ENCODE measurements around the gene UBE2V1.

The UBE2V1 gene

GRCh38 chr20:50100552-50100951, 12.4 kb downstream of the UBE2V1 start:
- H3K4me3 ChIP-seq (ENCODE audit: low read length), result no peak overlapping the region
- TF ChIP-seq ZNF274 (IDR thresholded peaks at IDR 0.05; ENCODE audit: low read depth, low read length), result no peak

GRCh38 chr20:50099565-50099991, 13.4 kb downstream of the UBE2V1 start:
- no peak for TF ChIP-seq ZNF274 (IDR thresholded peaks at IDR 0.05; ENCODE audit: low read depth, low read length)
- H3K4me3 ChIP-seq (ENCODE audit: low read length), result no peak overlapping the region

GRCh38 chr20:50099113-50099512, 13.8 kb downstream of the UBE2V1 start:
- no peak overlapping the region for H3K4me3 ChIP-seq (ENCODE audit: low read length)
- TF ChIP-seq ZNF274 (IDR thresholded peaks at IDR 0.05; ENCODE audit: low read depth, low read length), result no peak

GRCh38 chr20:50098259-50098658, 14.7 kb downstream of the UBE2V1 start:
- TF ChIP-seq ZNF274 (IDR thresholded peaks at IDR 0.05; ENCODE audit: low read depth, low read length), result no peak
- H3K4me3 ChIP-seq (ENCODE audit: low read length), result no peak overlapping the region

GRCh38 chr20:50097843-50098242, 15.1 kb downstream of the UBE2V1 start:
- no peak for TF ChIP-seq ZNF274 (IDR thresholded peaks at IDR 0.05; ENCODE audit: low read depth, low read length)
- no peak overlapping the region for H3K4me3 ChIP-seq (ENCODE audit: low read length)

GRCh38 chr20:50096237-50096636, 16.7 kb downstream of the UBE2V1 start:
- no peak overlapping the region for H3K4me3 ChIP-seq (ENCODE audit: low read length)
- TF ChIP-seq ZNF274 (IDR thresholded peaks at IDR 0.05; ENCODE audit: low read depth, low read length), result no peak

- H3K4me3 ChIP-seq (ENCODE audit: low read length), result no peak overlapping the region
- TF ChIP-seq ZNF274 (IDR thresholded peaks at IDR 0.05; ENCODE audit: low read depth, low read length), result no peak
Observed at GRCh38 chr20:50095476-50096078, 17.4 kb downstream of the UBE2V1 start.

GRCh38 chr20:50094522-50094921, 18.4 kb downstream of the UBE2V1 start:
- no peak for TF ChIP-seq ZNF274 (IDR thresholded peaks at IDR 0.05; ENCODE audit: low read depth, low read length)

GRCh38 chr20:50093240-50093639, 19.7 kb downstream of the UBE2V1 start:
- TF ChIP-seq ZNF274 (IDR thresholded peaks at IDR 0.05; ENCODE audit: low read depth, low read length), result no peak
- H3K4me3 ChIP-seq (ENCODE audit: low read length), result no peak overlapping the region

More at GRCh38 chr20:50094522-50094921, 18.4 kb downstream of the UBE2V1 start:
- no peak overlapping the region for H3K4me3 ChIP-seq (ENCODE audit: low read length)

- H3K4me3 ChIP-seq (ENCODE audit: low read length), result no peak overlapping the region
- TF ChIP-seq ZNF274 (IDR thresholded peaks at IDR 0.05; ENCODE audit: low read depth, low read length), result no peak
Observed at GRCh38 chr20:50092436-50092835, 20.5 kb downstream of the UBE2V1 start.

GRCh38 chr20:50089787-50090177, 23.2 kb downstream of the UBE2V1 start:
- H3K4me3 ChIP-seq (ENCODE audit: low read length), result no peak overlapping the region
- no peak for TF ChIP-seq ZNF274 (IDR thresholded peaks at IDR 0.05; ENCODE audit: low read depth, low read length)

GRCh38 chr20:50089140-50089786, 23.7 kb downstream of the UBE2V1 start:
- no peak for TF ChIP-seq ZNF274 (IDR thresholded peaks at IDR 0.05; ENCODE audit: low read depth, low read length)

GRCh38 chr20:50088022-50088421, 24.9 kb downstream of the UBE2V1 start:
- no peak for TF ChIP-seq ZNF274 (IDR thresholded peaks at IDR 0.05; ENCODE audit: low read depth, low read length)
- no peak overlapping the region for H3K4me3 ChIP-seq (ENCODE audit: low read length)

More at GRCh38 chr20:50089140-50089786, 23.7 kb downstream of the UBE2V1 start:
- no peak overlapping the region for H3K4me3 ChIP-seq (ENCODE audit: low read length)

- no peak for TF ChIP-seq ZNF274 (IDR thresholded peaks at IDR 0.05; ENCODE audit: low read depth, low read length)
- no peak overlapping the region for H3K4me3 ChIP-seq (ENCODE audit: low read length)
Observed at GRCh38 chr20:50085481-50086365, 27.2 kb downstream of the UBE2V1 start.

GRCh38 chr20:50085146-50085480, 27.8 kb downstream of the UBE2V1 start:
- H3K4me3 ChIP-seq (ENCODE audit: low read length), result no peak overlapping the region
- no peak for TF ChIP-seq ZNF274 (IDR thresholded peaks at IDR 0.05; ENCODE audit: low read depth, low read length)
